ENCODE measurements around the gene CD53. TPM values are rescaled to one million over a fixed set of nuclear protein-coding genes. Genes with fewer than 3 reads are reported as not detected.
"Not testable (repeated sequence)": the region's sequence is repeated elsewhere in the genome, so short reads cannot be mapped to it uniquely, and the experiment has no call there.

CD53 gene
- total RNA-seq, 1 donor from 2014 or later = 171 TPM

- H3K36me3 ChIP-seq = no peaks in the 10 kb centered on the region
- intact Hi-C loops (cut with DNase I) = no loop called here
- H3K27ac ChIP-seq = no peak overlapping the region
- no peak for TF ChIP-seq CTCF (IDR thresholded peaks at IDR 0.05)
- no peaks in the 10 kb centered on the region for H3K27me3 ChIP-seq
- H3K4me3 ChIP-seq = no peak overlapping the region
- H3K9me3 ChIP-seq = no peaks in the 10 kb centered on the region
- no peak for ATAC-seq
- DNase-seq = no peak
- H3K4me1 ChIP-seq = no peaks in the 10 kb centered on the region
Observed at GRCh38 chr1:110859062-110859461, 13.9 kb upstream of the CD53 start.

- TF ChIP-seq CTCF (IDR thresholded peaks at IDR 0.05) = no peak
- Histone ChIP-seq H3K9me3 (no peaks in the 10 kb centered on the region), H3K27ac (no peak overlapping the region), H3K4me1 (no peaks in the 10 kb centered on the region), H3K27me3 (no peaks in the 10 kb centered on the region), H3K4me3 (no peak overlapping the region), H3K36me3 (no peaks in the 10 kb centered on the region)
- DNase-seq (no peak), ATAC-seq (no peak)
- intact Hi-C loops (cut with DNase I) = no loop called here
Observed at GRCh38 chr1:110860174-110860573, 12.8 kb upstream of the CD53 start.

- H3K9me3 ChIP-seq; H3K36me3 ChIP-seq; DNase-seq; ATAC-seq; intact Hi-C loops (cut with DNase I); H3K4me1 ChIP-seq; H3K4me3 ChIP-seq; H3K27ac ChIP-seq; H3K27me3 ChIP-seq: not testable (repeated sequence)
Observed at GRCh38 chr1:110860620-110861019, 12.3 kb upstream of the CD53 start.

GRCh38 chr1:110861942-110862341 lies 11.0 kb upstream of the CD53 start:
- DNase-seq; H3K4me3 ChIP-seq; H3K4me1 ChIP-seq; ATAC-seq; intact Hi-C loops (cut with DNase I); H3K36me3 ChIP-seq; H3K27ac ChIP-seq; H3K9me3 ChIP-seq; H3K27me3 ChIP-seq: not testable (repeated sequence)

- DNase-seq (no peak), ATAC-seq (no peak)
- Histone ChIP-seq H3K9me3 (no peaks in the 10 kb centered on the region), H3K27ac (no peak overlapping the region), H3K27me3 (no peaks in the 10 kb centered on the region), H3K36me3 (no peaks in the 10 kb centered on the region), H3K4me1 (no peaks in the 10 kb centered on the region), H3K4me3 (no peak overlapping the region)
- intact Hi-C loops (cut with DNase I) = no loop called here
- no peak for TF ChIP-seq CTCF (IDR thresholded peaks at IDR 0.05)
Observed at GRCh38 chr1:110864287-110864686, 8.7 kb upstream of the CD53 start.

- no peaks in the 10 kb centered on the region for H3K4me1 ChIP-seq
- H3K9me3 ChIP-seq = no peaks in the 10 kb centered on the region
- no peaks in the 10 kb centered on the region for H3K27me3 ChIP-seq
- TF ChIP-seq CTCF (IDR thresholded peaks at IDR 0.05) = no peak
- no peaks in the 10 kb centered on the region for H3K36me3 ChIP-seq
- no peak overlapping the region for H3K27ac ChIP-seq
- intact Hi-C loops (cut with DNase I) = no loop called here
- no peak overlapping the region for H3K4me3 ChIP-seq
- DNase-seq = no peak
- ATAC-seq = no peak
Observed at GRCh38 chr1:110870721-110871388, 2.1 kb upstream of the CD53 start.

- Histone ChIP-seq H3K36me3 (no peaks in the 10 kb centered on the region), H3K4me3 (peak overlapping the region; percentile 53), H3K4me1 (no peaks in the 10 kb centered on the region), H3K27me3 (no peaks in the 10 kb centered on the region), H3K27ac (peak overlapping the region; percentile 83), H3K9me3 (no peaks in the 10 kb centered on the region)
- no peak for DNase-seq
- ATAC-seq = no peak
- intact Hi-C loops (cut with DNase I) = no loop called here
- TF ChIP-seq CTCF (IDR thresholded peaks at IDR 0.05) = no peak
Observed at GRCh38 chr1:110872366-110872744, 593 bp upstream of the CD53 start.

Data from upper lobe of right lung (tissue), 1 donor.